Measurements from ENCODE around the gene PLB1.
"Not testable (repeated sequence)": the region's sequence is repeated elsewhere in the genome, so short reads cannot be mapped to it uniquely, and the experiment has no call there.

PLB1 gene

GRCh38 chr2:28465148-28465885 is 30.5 kb upstream of the PLB1 start:
- no peak for DNase-seq (ENCODE audit: low read depth)

- no peak for DNase-seq (ENCODE audit: low read depth)
These were observed 26.6 kb upstream of the PLB1 start for GRCh38 chr2:28469304-28469703.

- DNase-seq (ENCODE audit: low read depth) = no peak
These were observed 25.8 kb upstream of the PLB1 start for GRCh38 chr2:28469947-28470535.

GRCh38 chr2:28470759-28471158 is 25.1 kb upstream of the PLB1 start:
- no peak for DNase-seq (ENCODE audit: low read depth)

- no peak for DNase-seq (ENCODE audit: low read depth)
These were observed 24.6 kb upstream of the PLB1 start for GRCh38 chr2:28471214-28471613.

- DNase-seq (ENCODE audit: low read depth) = no peak
These were observed 24.1 kb upstream of the PLB1 start for GRCh38 chr2:28471701-28472236.

GRCh38 chr2:28472641-28473040 is 23.2 kb upstream of the PLB1 start:
- not testable (repeated sequence) for DNase-seq (ENCODE audit: low read depth)

GRCh38 chr2:28475088-28475595 is 20.7 kb upstream of the PLB1 start:
- no peak for DNase-seq (ENCODE audit: low read depth)

- DNase-seq (ENCODE audit: low read depth) = no peak
These were observed 18.8 kb upstream of the PLB1 start for GRCh38 chr2:28477087-28477486.

- DNase-seq (ENCODE audit: low read depth) = no peak
These were observed 18.2 kb upstream of the PLB1 start for GRCh38 chr2:28477645-28478044.

GRCh38 chr2:28480403-28481049 is 15.3 kb upstream of the PLB1 start:
- no peak for DNase-seq (ENCODE audit: low read depth)

- no peak for DNase-seq (ENCODE audit: low read depth)
These were observed 14.0 kb upstream of the PLB1 start for GRCh38 chr2:28481905-28482304.

GRCh38 chr2:28484835-28485234 is 11.0 kb upstream of the PLB1 start:
- no peak for DNase-seq (ENCODE audit: low read depth)

GRCh38 chr2:28486526-28486925 is 9.3 kb upstream of the PLB1 start:
- DNase-seq (ENCODE audit: low read depth) = no peak

- DNase-seq (ENCODE audit: low read depth) = no peak
These were observed 8.6 kb upstream of the PLB1 start for GRCh38 chr2:28487258-28487657.

GRCh38 chr2:28488083-28488830 is 7.6 kb upstream of the PLB1 start:
- no peak for DNase-seq (ENCODE audit: low read depth)

- no peak for DNase-seq (ENCODE audit: low read depth)
These were observed 6.8 kb upstream of the PLB1 start for GRCh38 chr2:28488858-28489575.

- no peak for DNase-seq (ENCODE audit: low read depth)
These were observed 5.3 kb upstream of the PLB1 start for GRCh38 chr2:28490558-28490957.

GRCh38 chr2:28492282-28492681 is 3.6 kb upstream of the PLB1 start:
- DNase-seq (ENCODE audit: low read depth) = no peak

- no peak for DNase-seq (ENCODE audit: low read depth)
These were observed 2.2 kb upstream of the PLB1 start for GRCh38 chr2:28493636-28494035.

GRCh38 chr2:28496781-28497180 is 921 bp downstream of the PLB1 start:
- no peak for DNase-seq (ENCODE audit: low read depth)

- DNase-seq (ENCODE audit: low read depth) = no peak
These were observed 1.3 kb downstream of the PLB1 start for GRCh38 chr2:28497206-28497605.

Data from GM04504 (cell line).